AG09319 (cell line): ENCODE measurements around the gene TECPR1.
"Not testable (repeated sequence)": the region's sequence is repeated elsewhere in the genome, so short reads cannot be mapped to it uniquely, and the experiment has no call there.

ENCODE experiments used
- DNase-seq: peaks from one replicate; pipeline ENCODE4 v3.0.0-alpha.2; 2010; ENCODE audit warnings: low read depth; ENCODE audit errors: extremely low read depth
- CTCF ChIP-seq: IDR thresholded peaks from 2 replicates; pipeline ENCODE4 v1.5.1; 2011; ENCODE audit warnings: low read depth, mild to moderate bottlenecking, inconsistent platforms, low read length, moderate library complexity

TECPR1 gene

GRCh38 chr7:98224701-98225181 is 27.3 kb downstream of the TECPR1 start:
- DNase-seq: no peak
- no peak for TF ChIP-seq CTCF

GRCh38 chr7:98223898-98224700 is 27.9 kb downstream of the TECPR1 start:
- no peak for TF ChIP-seq CTCF
- DNase-seq: no peak

GRCh38 chr7:98223351-98223897 is 28.6 kb downstream of the TECPR1 start:
- TF ChIP-seq CTCF: no peak
- no peak for DNase-seq

- DNase-seq: no peak
- TF ChIP-seq CTCF: no peak
These were observed 29.4 kb downstream of the TECPR1 start for GRCh38 chr7:98222533-98223195.

- no peak for DNase-seq
- TF ChIP-seq CTCF: no peak
These were observed 30.2 kb downstream of the TECPR1 start for GRCh38 chr7:98221611-98222532.

GRCh38 chr7:98219382-98219781 is 32.6 kb downstream of the TECPR1 start:
- DNase-seq: not testable (repeated sequence)

- TF ChIP-seq CTCF: no peak
- DNase-seq: no peak
These were observed 34.1 kb downstream of the TECPR1 start for GRCh38 chr7:98217623-98218582.
